HG03432 (cell line): ENCODE measurements around the gene MCTP1.

Source experiments
- ATAC-seq: cut with Tn5 transposase; IDR thresholded peaks from one replicate; pipeline ENCODE4 v1.9.1; 2021; ENCODE audit warnings: mild to moderate bottlenecking, moderate library complexity; ENCODE audit not compliant: unreplicated experiment

The MCTP1 gene

DNA sequence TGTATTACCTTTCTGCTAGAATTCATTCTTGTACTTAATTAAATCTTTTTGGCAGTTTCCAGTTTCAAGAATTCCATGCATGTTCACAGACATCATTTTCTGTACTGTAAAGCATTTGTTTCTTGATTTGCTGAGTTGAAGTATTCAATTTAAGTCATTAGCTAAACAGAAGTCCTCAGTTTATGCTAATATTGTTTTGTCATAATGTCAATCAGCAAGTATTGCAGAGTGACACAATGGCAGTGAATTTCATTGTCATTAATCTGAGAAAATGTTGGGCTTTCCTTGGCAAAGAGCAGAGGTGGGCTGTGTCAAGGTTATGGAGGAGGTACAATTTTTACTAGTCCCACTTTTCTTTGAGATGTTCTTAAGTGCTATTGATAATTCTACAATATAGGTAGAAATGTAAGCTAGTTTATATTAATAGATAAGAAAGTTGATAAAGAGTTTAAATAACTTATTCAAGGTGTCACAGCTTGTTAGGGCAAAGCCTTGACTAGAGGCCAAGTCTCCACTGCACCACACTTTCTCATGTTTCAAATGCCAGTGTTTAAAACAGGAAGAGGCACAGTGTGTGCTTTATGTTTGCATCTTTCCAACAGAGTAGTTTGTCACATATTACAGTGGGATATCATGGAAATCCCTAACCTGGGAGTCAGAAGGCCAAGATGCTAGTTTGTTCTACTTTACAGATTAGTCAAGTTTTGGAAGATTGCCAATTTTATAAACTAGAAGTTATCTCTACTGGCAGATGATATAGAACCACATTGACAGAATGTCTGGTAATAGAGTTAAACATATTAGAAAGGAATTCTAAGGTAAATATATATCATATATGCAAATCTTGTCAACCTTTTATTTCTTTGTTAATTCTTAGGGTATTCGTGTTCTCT, 610.2 kb downstream of the MCTP1 start:
- no peak for ATAC-seq

DNA sequence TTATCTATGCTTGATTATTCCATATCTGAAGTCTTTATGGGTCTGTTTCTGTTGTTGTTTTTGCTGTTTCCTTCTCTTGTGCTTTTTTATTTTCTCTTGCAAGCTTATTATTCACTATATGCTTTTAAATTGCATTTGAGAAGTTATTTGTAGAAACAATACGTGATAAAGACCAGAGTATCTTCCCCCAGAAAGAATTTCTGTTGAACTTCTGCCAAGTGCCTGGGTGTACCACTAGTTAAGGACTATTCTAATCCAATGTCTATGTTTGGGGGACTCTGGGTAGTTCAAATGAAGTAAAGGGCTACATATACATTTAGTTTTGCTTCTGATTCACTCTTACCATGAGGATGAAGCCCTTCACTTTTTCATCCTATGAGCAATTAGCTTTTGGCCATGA, 612.1 kb downstream of the MCTP1 start:
- no peak for ATAC-seq

DNA sequence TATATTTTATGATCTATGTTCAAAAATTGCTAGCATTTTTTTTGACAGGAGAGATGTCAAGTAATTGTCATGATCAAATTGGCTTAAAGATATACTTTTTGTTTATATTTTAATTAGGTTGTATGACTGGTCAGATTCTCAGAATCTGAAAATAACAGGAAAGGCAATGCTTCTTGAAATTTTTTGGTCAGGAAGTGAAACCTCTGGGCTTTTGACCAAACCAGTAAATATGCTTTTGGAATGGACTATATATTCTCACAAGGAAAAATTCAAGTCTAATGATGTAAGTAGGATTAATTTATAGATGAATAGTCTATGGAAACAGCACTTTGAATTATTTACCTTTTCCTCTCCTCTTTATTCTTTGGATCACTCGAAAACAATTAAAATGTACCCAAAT, 614.2 kb downstream of the MCTP1 start:
- no peak for ATAC-seq

GRCh38 chr5:94667937-94668336, 617.0 kb downstream of the MCTP1 start:
- ATAC-seq = no peak

DNA sequence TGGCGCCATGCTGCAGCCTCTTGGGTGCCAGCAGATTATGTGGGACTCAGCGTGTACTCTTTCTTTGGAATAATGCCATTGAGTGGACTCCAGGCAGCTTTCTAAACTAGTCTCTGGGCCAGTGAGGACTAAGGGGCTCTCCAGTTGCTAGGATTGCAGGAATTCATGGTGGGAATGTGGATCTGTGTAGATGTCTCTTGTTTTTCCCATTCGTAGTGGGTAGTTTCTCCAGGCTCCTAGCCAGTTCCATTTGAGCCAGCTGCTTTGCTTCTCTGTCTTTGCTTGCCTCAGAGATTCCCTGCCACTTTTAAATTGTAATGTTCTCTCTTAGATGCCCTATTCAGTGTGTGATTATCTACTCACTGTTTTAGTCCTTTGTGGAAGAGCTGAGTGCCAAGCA, 623.8 kb downstream of the MCTP1 start:
- no peak for ATAC-seq

DNA sequence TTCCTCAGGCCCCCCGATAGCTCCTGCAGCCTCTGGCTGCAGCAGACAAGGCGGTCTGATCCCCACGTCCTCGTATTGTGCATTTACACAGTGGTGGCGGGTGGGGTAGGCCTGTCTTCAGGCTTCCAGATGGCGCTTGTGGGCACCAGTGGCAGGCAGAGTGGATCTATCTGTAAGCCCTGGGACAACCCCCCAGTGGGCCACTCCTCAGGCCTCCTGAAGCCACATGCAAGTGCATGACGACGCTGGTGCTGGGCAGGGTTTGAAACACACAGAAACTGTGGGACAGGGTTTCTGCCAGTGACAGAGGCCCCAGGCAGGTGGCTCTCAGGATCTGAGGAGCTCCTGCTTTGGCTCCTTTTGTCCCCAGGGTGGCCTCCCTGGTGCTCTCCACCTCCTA, 624.4 kb downstream of the MCTP1 start:
- ATAC-seq = no peak

DNA sequence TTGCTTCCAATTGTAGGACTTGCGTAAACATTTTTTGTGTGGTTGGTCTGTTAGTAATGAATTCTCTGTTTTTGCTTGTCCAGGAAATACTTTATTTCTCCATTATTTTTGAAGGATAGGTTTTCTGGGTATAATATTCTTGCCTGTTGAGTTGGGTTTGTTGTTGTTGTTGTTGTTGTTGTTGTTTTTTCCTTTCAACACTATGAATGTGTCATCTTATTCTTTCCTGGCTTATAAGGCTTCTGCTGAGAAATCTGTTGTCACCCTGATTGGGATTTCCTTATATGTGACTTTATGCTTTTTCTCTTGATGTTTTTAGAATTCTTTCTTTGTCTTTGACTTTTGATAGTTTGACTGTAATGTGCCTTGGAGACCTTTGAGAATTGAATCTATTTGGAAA, 626.6 kb downstream of the MCTP1 start:
- ATAC-seq = no peak
